Muscle of leg (tissue), 11 donors: ENCODE data around the gene CAPZA1. TPM values are rescaled to one million over a fixed set of nuclear protein-coding genes. Genes with fewer than 3 reads are reported as not detected.
"Not testable (repeated sequence)": the region's sequence is repeated elsewhere in the genome, so short reads cannot be mapped to it uniquely, and the experiment has no call there.

Source experiments
- DNase-seq: peaks from one replicate; pipeline ENCODE4 v3.0.0; 2013
- H3K27ac ChIP-seq: one replicate; pipeline ENCODE4 v1.5.1; 2013; ENCODE audit warnings: mild to moderate bottlenecking, low read length, control low read depth
- H3K27me3 ChIP-seq: one replicate; pipeline ENCODE4 v1.6.1; 2013; ENCODE audit warnings: low read length; ENCODE audit not compliant: control insufficient read depth, insufficient read depth
- H3K36me3 ChIP-seq: one replicate; pipeline ENCODE4 v1.6.1; 2013; ENCODE audit warnings: low read length; ENCODE audit not compliant: control insufficient read depth, insufficient read depth
- H3K4me1 ChIP-seq: one replicate; pipeline ENCODE4 v1.6.1; 2013; ENCODE audit warnings: low read length; ENCODE audit not compliant: control insufficient read depth, insufficient read depth
- H3K4me3 ChIP-seq: one replicate; pipeline ENCODE4 v1.5.1; 2013; ENCODE audit warnings: low read length, control low read depth
- H3K9me3 ChIP-seq: replicated peaks from 2 replicates; pipeline ENCODE4 v1.6.1; 2013; ENCODE audit warnings: low read depth, low read length; ENCODE audit not compliant: control insufficient read depth
- WGBS: methylation state at CpG from one replicate; pipeline ENCODE4 v1.1.5; 2013; ENCODE audit warnings: missing lambda C conversion rate; ENCODE audit not compliant: insufficient coverage; 5-methylcytosine and 5-hydroxymethylcytosine counted together
- polyA plus RNA-seq, 8 donors: library from polyadenylated mRNA; unstranded; fragments of 120-200 nt; gene quantifications; one replicate each; pipeline versions ENCODE4 v1.2.1 to v1.2.3, GENCODE V29; 2013; ENCODE audit warnings: inconsistent platforms in 1 of 8, low replicate concordance in 1 of 8; ENCODE audit not compliant: insufficient read length in 8 of 8, insufficient read depth in 1 of 8
- total RNA-seq: library from RNA; stranded (reverse); fragments of 120-200 nt; gene quantifications from one replicate; pipeline ENCODE4 v1.2.4, GENCODE V29; 2013

Gene CAPZA1
- total and polyA plus RNA-seq, 9 donors: 66.6 to 101 (median 82.5) TPM

DNA sequence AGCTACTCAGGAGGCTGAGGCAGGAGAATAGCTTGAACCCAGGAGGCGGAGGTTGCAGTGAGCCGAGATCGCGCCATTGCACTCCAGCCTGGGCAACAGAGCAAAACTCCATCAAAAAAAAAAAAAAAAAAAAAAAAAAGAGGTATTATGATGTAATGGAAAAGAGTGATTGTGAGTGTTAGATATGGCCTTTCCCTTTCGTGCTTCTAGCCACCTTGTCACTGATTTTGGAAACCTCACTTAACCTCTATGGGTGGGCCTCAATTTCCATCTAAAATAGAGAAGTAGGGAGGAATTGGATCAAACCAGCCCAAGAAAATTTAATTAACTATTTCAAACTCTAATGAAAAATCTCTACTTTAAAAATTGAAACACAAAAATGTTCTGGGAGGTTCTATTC, 4.9 kb downstream of the CAPZA1 start:
- H3K27ac ChIP-seq, H3K4me3 ChIP-seq, H3K4me1 ChIP-seq, H3K36me3 ChIP-seq, H3K27me3 ChIP-seq, DNase-seq, H3K9me3 ChIP-seq: not testable (repeated sequence)
- no CpG with 5 or more reads among the region's 5 CpGs for WGBS

DNA sequence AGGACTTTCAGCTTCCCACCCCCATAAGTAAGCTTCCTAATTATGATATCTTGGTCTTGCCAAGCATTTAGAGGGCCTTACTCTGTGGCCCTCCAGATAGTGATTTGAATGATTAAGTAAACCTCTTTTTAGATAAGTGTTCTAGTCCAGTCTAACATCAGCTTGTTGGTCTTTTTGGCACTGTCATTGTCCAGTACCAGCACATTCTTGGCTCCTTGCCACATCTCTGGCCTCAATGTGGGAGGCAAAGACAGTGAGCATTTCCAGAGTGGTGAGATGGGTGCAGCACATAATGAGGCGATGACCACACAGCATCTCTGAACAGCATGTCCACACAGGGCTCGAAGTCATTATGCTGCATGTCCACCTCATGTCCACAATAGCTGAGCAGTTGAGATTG, 6.1 kb downstream of the CAPZA1 start:
- peaks cover 13% of the 10 kb centered on the region for H3K36me3 ChIP-seq
- no peak overlapping the region for H3K27ac ChIP-seq
- peak; percentile 10 for DNase-seq
- H3K9me3 ChIP-seq: no peaks in the 10 kb centered on the region
- no peaks in the 10 kb centered on the region for H3K27me3 ChIP-seq
- peaks cover 8% of the 10 kb centered on the region for H3K4me1 ChIP-seq
- H3K4me3 ChIP-seq: no peak overlapping the region
- WGBS: 100% methylated on average over 1 of the region's 2 CpGs

DNA sequence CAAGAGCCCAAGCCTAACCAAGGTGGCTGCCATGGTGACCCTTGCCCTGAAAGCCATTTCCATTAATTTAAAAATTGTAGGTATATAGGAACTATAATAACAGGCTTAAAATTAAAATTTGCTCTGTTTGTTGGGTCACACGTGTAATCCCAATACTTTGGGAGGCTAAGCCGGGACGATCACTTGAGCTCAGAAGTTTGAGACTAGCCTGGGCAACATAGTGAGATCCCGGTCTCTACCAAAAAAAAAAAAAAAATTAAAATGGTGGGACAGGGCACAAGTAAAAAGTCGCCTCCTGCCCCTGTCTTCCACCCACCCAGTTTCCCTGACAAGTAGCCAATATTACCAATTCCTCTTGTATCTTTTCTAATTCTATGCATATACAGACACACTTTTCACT, 6.6 kb downstream of the CAPZA1 start:
- Histone ChIP-seq H3K4me1 (peaks cover 7% of the 10 kb centered on the region), H3K27ac (no peak overlapping the region), H3K9me3 (no peaks in the 10 kb centered on the region), H3K36me3 (peaks cover 15% of the 10 kb centered on the region), H3K4me3 (no peak overlapping the region), H3K27me3 (no peaks in the 10 kb centered on the region)
- no CpG with 5 or more reads among the region's 5 CpGs for WGBS
- no peak for DNase-seq

DNA sequence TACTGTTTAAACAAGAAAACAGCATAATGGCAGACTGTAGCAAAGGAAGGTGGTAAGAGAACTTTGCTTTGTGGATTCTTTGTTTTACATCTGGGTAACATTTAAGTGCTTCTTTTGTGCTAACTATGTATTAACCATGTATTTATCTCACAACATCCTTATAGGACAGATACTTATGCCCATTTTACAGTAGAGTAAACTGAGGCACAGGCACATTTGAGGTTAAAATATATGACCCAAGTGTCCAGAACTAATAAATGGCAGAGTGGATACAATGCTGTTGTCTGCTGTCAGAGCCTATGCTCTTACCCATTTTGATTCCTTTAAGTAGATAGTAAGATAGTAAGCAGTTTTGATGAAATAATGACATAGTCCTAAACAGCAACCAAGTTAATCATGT, 7.3 kb downstream of the CAPZA1 start:
- Histone ChIP-seq H3K27me3 (no peaks in the 10 kb centered on the region), H3K27ac (no peak overlapping the region), H3K4me1 (peaks cover under 1% of the 10 kb centered on the region), H3K9me3 (no peaks in the 10 kb centered on the region), H3K36me3 (peaks cover 17% of the 10 kb centered on the region), H3K4me3 (no peak overlapping the region)
- DNase-seq: no peak

DNA sequence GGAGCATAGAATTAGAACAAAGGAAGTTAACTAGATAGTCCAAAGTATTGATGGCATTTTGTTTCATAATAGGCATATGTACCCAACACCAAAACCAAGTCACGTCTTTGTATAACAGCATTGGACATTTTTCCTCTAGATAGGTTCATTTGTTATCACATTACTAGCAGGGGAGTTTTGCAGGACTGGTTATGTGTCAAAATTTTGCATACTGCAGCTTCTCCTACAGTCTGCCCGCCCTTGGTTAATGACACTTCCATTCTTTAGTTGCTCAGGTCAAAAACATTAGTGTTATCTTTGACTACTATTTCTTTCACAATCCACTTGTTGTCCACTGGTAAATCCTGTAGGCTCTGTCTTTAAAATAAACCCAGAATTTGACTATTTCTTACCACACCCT, 8.9 kb downstream of the CAPZA1 start:
- Histone ChIP-seq H3K4me3 (no peak overlapping the region), H3K27ac (no peak overlapping the region), H3K4me1 (no peaks in the 10 kb centered on the region), H3K9me3 (no peaks in the 10 kb centered on the region), H3K27me3 (no peaks in the 10 kb centered on the region), H3K36me3 (peaks cover 17% of the 10 kb centered on the region)
- no peak for DNase-seq
- no CpG with 5 or more reads among the region's 2 CpGs for WGBS

DNA sequence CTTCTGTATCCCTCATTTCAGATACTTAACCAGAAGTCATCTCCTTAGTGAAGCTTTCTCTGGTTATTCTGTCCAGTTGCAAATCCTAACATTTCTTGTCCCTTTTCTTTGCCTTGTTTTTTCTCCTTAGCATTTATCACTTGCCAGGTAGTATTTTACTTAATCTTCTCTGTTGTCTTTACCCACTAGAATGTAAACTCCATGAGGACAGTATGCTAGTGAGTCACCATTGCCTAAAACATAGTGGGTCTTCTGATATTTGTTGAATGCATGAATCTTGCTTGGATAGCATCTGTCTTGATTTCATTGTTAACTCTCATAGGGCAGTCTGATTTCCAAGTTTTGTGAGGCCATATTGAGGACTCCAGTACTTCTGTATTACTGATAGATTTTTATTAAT, 9.6 kb downstream of the CAPZA1 start:
- H3K9me3 ChIP-seq: no peaks in the 10 kb centered on the region
- H3K4me3 ChIP-seq: no peak overlapping the region
- no peaks in the 10 kb centered on the region for H3K4me1 ChIP-seq
- no peaks in the 10 kb centered on the region for H3K27me3 ChIP-seq
- H3K27ac ChIP-seq: no peak overlapping the region
- no peak for DNase-seq
- peaks cover 17% of the 10 kb centered on the region for H3K36me3 ChIP-seq

DNA sequence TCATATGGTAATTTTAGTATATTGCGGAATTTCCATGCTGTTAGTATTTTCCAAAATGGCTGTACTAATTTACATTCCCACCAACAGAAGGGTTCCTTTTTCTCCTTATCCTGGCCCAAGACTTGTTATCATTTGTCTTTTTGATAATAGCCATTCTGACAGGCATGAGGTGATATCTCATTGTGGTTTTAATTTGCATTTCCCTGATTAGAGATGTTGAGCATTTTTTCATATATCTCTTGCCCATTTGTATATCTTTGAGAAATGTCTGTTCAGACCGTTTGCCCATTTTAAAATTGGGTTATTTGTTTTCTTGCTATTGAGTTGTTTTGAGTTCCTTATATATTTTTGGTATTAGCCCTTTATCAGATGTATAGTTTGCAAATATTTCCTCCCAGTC, 14.0 kb downstream of the CAPZA1 start:
- Histone ChIP-seq H3K4me3 (no peak overlapping the region), H3K27ac (no peak overlapping the region), H3K36me3 (peaks cover 11% of the 10 kb centered on the region), H3K4me1 (no peaks in the 10 kb centered on the region), H3K9me3 (no peaks in the 10 kb centered on the region), H3K27me3 (no peaks in the 10 kb centered on the region)
- WGBS: no CpG with 5 or more reads among the region's 2 CpGs
- DNase-seq: no peak

DNA sequence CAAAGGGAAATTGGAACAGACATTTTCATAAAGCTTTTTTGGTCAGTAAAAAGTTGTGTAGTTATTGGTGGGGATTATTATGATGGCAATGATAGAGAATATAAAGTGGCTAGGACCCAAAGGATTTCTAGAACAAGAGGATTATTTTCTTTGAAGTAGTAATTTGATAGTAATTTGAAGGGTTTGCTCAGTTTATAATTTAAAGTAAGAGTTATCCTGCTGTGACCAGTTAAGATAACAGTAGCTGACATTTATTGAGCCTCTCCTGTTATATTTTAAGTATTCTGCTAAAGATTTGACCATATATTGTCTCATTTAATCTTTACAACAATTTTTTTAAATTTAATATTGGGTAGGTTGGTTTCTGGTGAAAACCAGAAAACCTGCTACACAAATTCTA, 14.7 kb downstream of the CAPZA1 start:
- Histone ChIP-seq H3K36me3 (peaks cover 11% of the 10 kb centered on the region), H3K4me1 (no peaks in the 10 kb centered on the region), H3K9me3 (no peaks in the 10 kb centered on the region), H3K27me3 (no peaks in the 10 kb centered on the region), H3K4me3 (no peak overlapping the region), H3K27ac (no peak overlapping the region)
- DNase-seq: no peak

DNA sequence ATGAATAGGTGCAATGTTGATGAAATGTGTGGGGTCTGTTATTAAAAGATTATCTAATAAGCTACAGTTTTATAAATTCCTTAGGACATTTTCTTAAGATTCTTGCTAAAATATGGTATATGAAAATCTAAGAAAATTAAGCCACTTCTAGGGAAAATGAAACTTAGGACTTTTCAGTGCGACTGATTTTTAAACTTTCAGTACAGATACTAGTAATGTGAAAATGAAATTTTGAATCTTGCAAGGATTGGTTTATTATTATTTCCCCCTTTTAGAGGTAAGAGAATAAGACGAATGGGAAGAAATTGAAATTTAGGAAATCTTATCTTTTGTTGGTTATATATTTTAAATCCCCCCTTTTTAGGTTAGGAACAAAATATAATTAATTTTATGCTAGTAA, 16.4 kb downstream of the CAPZA1 start:
- Histone ChIP-seq H3K4me1 (no peaks in the 10 kb centered on the region), H3K9me3 (no peaks in the 10 kb centered on the region), H3K4me3 (no peak overlapping the region), H3K36me3 (peaks cover 2% of the 10 kb centered on the region), H3K27ac (no peak overlapping the region), H3K27me3 (no peaks in the 10 kb centered on the region)
- no CpG with 5 or more reads among the region's 2 CpGs for WGBS
- DNase-seq: no peak

DNA sequence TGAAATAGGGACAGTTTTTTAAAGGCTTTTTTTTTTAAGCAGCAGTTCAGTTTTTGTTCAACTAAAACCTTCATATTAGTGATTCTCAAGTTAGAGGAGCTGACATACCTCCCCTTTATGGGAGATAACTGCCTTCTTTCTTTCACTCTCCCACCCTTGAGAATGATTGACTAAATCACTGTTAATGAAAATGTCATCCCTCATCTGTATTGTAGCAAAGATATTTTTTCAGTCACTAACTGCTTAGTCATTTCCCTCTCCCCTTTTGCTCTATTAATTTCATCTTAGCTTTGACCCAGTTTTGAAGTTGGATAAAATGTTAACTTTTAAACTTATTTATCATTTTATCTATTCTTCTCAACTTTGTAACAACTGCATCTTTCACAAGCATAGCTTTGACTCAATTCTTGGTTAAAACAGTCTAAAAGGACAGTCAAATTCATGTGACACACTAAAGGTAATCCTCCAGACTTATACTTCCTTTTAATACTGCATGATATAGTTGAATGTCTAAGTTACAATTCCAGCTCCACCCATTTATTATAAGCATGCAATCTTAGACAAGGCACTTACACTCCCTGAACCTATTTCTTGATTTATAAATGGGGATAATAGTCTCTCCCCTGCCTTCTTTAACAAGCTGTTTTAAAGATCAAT, 17.1 kb downstream of the CAPZA1 start:
- H3K36me3 ChIP-seq: no peaks in the 10 kb centered on the region
- H3K9me3 ChIP-seq: no peaks in the 10 kb centered on the region
- DNase-seq: no peak
- no peaks in the 10 kb centered on the region for H3K27me3 ChIP-seq
- no peaks in the 10 kb centered on the region for H3K4me1 ChIP-seq
- no peak overlapping the region for H3K4me3 ChIP-seq
- H3K27ac ChIP-seq: no peak overlapping the region
